ENCODE data around the gene SHANK2. TPM values are rescaled to one million over a fixed set of nuclear protein-coding genes. Genes with fewer than 3 reads are reported as not detected.

SHANK2 gene
- total and polyA plus RNA-seq, 2 donors (not counting 3 experiments of a cell fraction or from before 2014, with no cell fraction given) = not detected

GRCh38 chr11:71253794-71254193, 1.4 kb upstream of the SHANK2 start:
- POLR2A ChIA-PET = no interaction called here
- intact Hi-C loops (cut with micrococcal nuclease) (loop anchor here (5.0 kb wide), 1 partner anchor 786 kb away; no protein-coding TSS in a partner anchor), dilution Hi-C loops (cut with MboI; ENCODE audit: extremely low pct_ligation_motif_present, low sequenced_read_pairs) (no loop called here)
- Histone ChIP-seq H4K20me1 (replicated peaks; ENCODE audit: control insufficient read depth, extremely low read depth, insufficient read depth, low read length) (no peaks in the 10 kb centered on the region), H3K4me1 (ENCODE audit: control insufficient read depth, extremely low read depth, insufficient read depth, low read length) (no peaks in the 10 kb centered on the region), H3K9ac (replicated peaks; ENCODE audit: extremely low read depth, insufficient read depth, low read length) (no peak overlapping the region), H3K9me3 (replicated peaks; ENCODE audit: control insufficient read depth, insufficient read depth, low read length) (no peaks in the 10 kb centered on the region), H3K27ac (ENCODE audit: insufficient read depth, low read depth, low read length) (no peak overlapping the region), H3K9me1 (replicated peaks; ENCODE audit: control insufficient read depth, extremely low read depth, insufficient read depth, low read length) (no peaks in the 10 kb centered on the region), H2AFZ (ENCODE audit: low read depth, low read length) (no peak overlapping the region), H3K27me3 (ENCODE audit: control insufficient read depth in 2 of 2, insufficient read depth in 2 of 2, low read length in 2 of 2) (peaks cover 10 to 34% of the 10 kb centered on the region in 2 experiments), H3K36me3 (ENCODE audit: control insufficient read depth in 2 of 2, extremely low read depth in 1 of 2, insufficient read depth in 2 of 2, low read length in 2 of 2) (no peaks in the 10 kb centered on the region), H3K79me2 (ENCODE audit: control insufficient read depth, insufficient read depth, low read length) (no peaks in the 10 kb centered on the region), H3K4me3 (replicated peaks in 1 of 3; ENCODE audit: insufficient read depth in 1 of 3, low read depth in 1 of 3, low read length in 3 of 3) (no peak overlapping the region), H3K4me2 (ENCODE audit: insufficient read depth, low read length) (no peak overlapping the region)
- BruUV-seq (replicated peaks) = no TSS peak
- CTCF ChIA-PET = no interaction called here
- no peak for TF ChIP-seq GATA2 (IDR thresholded peaks at IDR 0.05; ENCODE audit: insufficient read depth, insufficient read length, low read depth, low read length)
- no peak for TF ChIP-seq POLR2A (IDR thresholded peaks at IDR 0.05; ENCODE audit: low read depth, low read length)
- TF ChIP-seq JUN (IDR thresholded peaks at IDR 0.05; ENCODE audit: borderline replicate concordance, insufficient read depth, insufficient read length, low read depth) = no peak
- TF ChIP-seq FOS (IDR thresholded peaks at IDR 0.05; ENCODE audit: borderline replicate concordance, insufficient read depth, low read length) = no peak
- TF ChIP-seq POLR2AphosphoS5 (IDR thresholded peaks at IDR 0.05; ENCODE audit: insufficient read depth, low read depth, low read length) = no peak
- TF ChIP-seq MYC (IDR thresholded peaks at IDR 0.05; ENCODE audit: low read depth, low read length) = no peak
- no peak for TF ChIP-seq CTCF (IDR thresholded peaks at IDR 0.05; ENCODE audit: extremely low read depth in 1 of 2, insufficient read depth in 1 of 2, low read depth in 1 of 2, low read length in 2 of 2)
- TF ChIP-seq EZH2 (IDR thresholded peaks at IDR 0.05; ENCODE audit: borderline replicate concordance, low read depth, low read length, severe bottlenecking) = no peak
- TF ChIP-seq MAX (IDR thresholded peaks at IDR 0.05; ENCODE audit: insufficient read depth, insufficient read length) = no peak
- FAIRE-seq (no peak), DNase-seq (ENCODE audit: low read depth, low spot score) (no peak)

Data from endothelial cell of umbilical vein (primary cell).